PC-9 (cell line): ENCODE measurements around the gene GPR50. TPM values are rescaled to one million over a fixed set of nuclear protein-coding genes. Genes with fewer than 3 reads are reported as not detected.

Experiments used
- BruUV-seq: library from RNA; stranded (reverse); fragments of 400-500 nt; replicated peaks from 2 replicates; lab custom pipeline; 2021; lab: Mats Ljungman, UMichigan
- CTCF ChIA-PET: fragments of 300-600 bp; sonication (Branson Sonifier 250); formaldehyde crosslinking; loops from one replicate; lab custom pipeline; 2022; ENCODE audit warnings: antibody characterized with exemption; lab: Charles Lee
- POLR2A ChIA-PET: fragments of 300-600 bp; sonication (Branson Sonifier 250); formaldehyde crosslinking; loops from one replicate; lab custom pipeline; 2022; ENCODE audit warnings: antibody characterized with exemption; ENCODE audit not compliant: unreplicated experiment; lab: Charles Lee
- DNase-seq, 2 experiments: peaks; one replicate each; pipeline versions ENCODE4 v3.0.0 to v3.0.0-alpha.2; 2015 to 2022; ENCODE audit warnings: mixed read lengths in 1 of 2
- H2AFZ ChIP-seq: fragments of 200-600 bp; sonication (generic); 2 replicates; pipeline ENCODE4 v1.8.1; 2017; ENCODE audit warnings: antibody characterized with exemption
- H3F3A ChIP-seq: fragments of 200-600 bp; sonication (generic); 2 replicates; pipeline ENCODE4 v1.8.1; 2017; ENCODE audit warnings: antibody characterized with exemption, mild to moderate bottlenecking, low read depth; ENCODE audit not compliant: insufficient read depth
- H3K27ac ChIP-seq: fragments of 200-600 bp; sonication (generic); 2 replicates; pipeline ENCODE4 v1.6.1; 2016; ENCODE audit warnings: mixed run types
- H3K27me3 ChIP-seq: fragments of 200-600 bp; sonication (generic); 2 replicates; pipeline ENCODE4 v1.6.1; 2016; ENCODE audit warnings: low read depth, mixed run types; ENCODE audit not compliant: insufficient read depth
- H3K36me3 ChIP-seq: fragments of 200-600 bp; sonication (generic); 2 replicates; pipeline ENCODE4 v1.6.1; 2016; ENCODE audit warnings: low read depth, mixed run types
- H3K4me1 ChIP-seq: fragments of 200-600 bp; sonication (generic); replicated peaks from 2 replicates; pipeline ENCODE4 v1.6.1; 2016; ENCODE audit warnings: mixed run types; ENCODE audit not compliant: insufficient read depth
- H3K4me2 ChIP-seq: fragments of 200-600 bp; sonication (generic); 2 replicates; pipeline ENCODE4 v1.6.1; 2017; ENCODE audit warnings: mixed run types
- H3K4me3 ChIP-seq: fragments of 200-600 bp; sonication (generic); 2 replicates; pipeline ENCODE4 v1.6.1; 2016; ENCODE audit warnings: mixed run types
- H3K79me2 ChIP-seq: fragments of 200-600 bp; sonication (generic); 2 replicates; pipeline ENCODE4 v1.6.1; 2017; ENCODE audit warnings: low read depth, mixed run types
- H3K9me2 ChIP-seq: fragments of 200-600 bp; sonication (generic); 2 replicates; pipeline ENCODE4 v1.8.1; 2017; ENCODE audit warnings: mild to moderate bottlenecking; ENCODE audit not compliant: insufficient read depth
- H3K9me3 ChIP-seq: fragments of 200-600 bp; sonication (generic); 2 replicates; pipeline ENCODE4 v1.8.1; 2016; ENCODE audit warnings: low read depth; ENCODE audit not compliant: insufficient read depth
- H4K20me1 ChIP-seq: fragments of 200-600 bp; sonication (generic); 2 replicates; pipeline ENCODE4 v1.8.1; 2017; ENCODE audit not compliant: insufficient read depth
- EZH2 ChIP-seq: fragments of 200-600 bp; sonication (generic); IDR thresholded peaks from 2 replicates; pipeline ENCODE4 v1.8.0; 2017; ENCODE audit warnings: antibody characterized with exemption, low read depth
- intact Hi-C: fragments of 100-400 bp; cut with micrococcal nuclease; formaldehyde crosslinking; loops from one replicate; pipeline ENCODE4 v1.10.0; 2022; ENCODE audit not compliant: unreplicated experiment
- total RNA-seq: library from RNA; stranded (reverse); gene quantifications from 2 replicates; pipeline ENCODE4 v1.2.3, GENCODE V29; 2021
- TF ChIP-seq, protein P1 (sequence below): fragments of 200-600 bp; sonication (generic); conservative IDR thresholded peaks from 2 replicates; pipeline ENCODE4 v1.6.1; 2017; ENCODE audit warnings: mixed run types, antibody characterized with exemption, mild to moderate bottlenecking, moderate library complexity

GPR50 gene
- total RNA-seq, 1 experiment from 2014 or later = not detected

DNA sequence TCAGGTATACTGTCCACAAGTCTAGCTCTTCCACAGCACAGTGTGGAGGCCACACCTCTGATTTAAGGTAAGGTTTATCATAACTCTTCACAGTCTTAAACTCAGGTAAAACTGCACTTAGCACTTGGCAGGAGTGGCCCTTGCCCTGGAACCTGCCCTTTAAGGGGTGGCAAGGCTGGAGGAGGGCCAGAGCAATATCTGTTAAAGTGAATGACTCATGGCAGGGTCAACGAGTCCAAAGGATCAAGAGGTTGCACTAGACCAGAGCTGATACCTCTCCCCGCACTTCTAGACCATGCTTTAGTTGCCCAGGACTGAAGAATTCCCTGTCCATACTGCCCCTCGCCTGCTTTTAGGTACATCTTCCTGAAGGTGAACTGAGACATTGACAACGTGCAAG lies 14.7 kb upstream of the GPR50 start:
- Histone ChIP-seq H3K9me3 (no peaks in the 10 kb centered on the region), H3K9me2 (no peaks in the 10 kb centered on the region), H3K36me3 (no peaks in the 10 kb centered on the region), H3F3A (no peaks in the 10 kb centered on the region), H3K4me3 (no peak overlapping the region), H3K4me2 (no peak overlapping the region), H3K79me2 (no peaks in the 10 kb centered on the region), H3K4me1 (no peaks in the 10 kb centered on the region), H3K27ac (no peak overlapping the region), H3K27me3 (peaks cover 13% of the 10 kb centered on the region), H4K20me1 (no peaks in the 10 kb centered on the region), H2AFZ (no peak overlapping the region)
- POLR2A ChIA-PET = no interaction called here
- no TSS peak for BruUV-seq
- CTCF ChIA-PET = no interaction called here
- DNase-seq = no peak
- intact Hi-C loops = no loop called here
- TF ChIP-seq, protein P1, sequence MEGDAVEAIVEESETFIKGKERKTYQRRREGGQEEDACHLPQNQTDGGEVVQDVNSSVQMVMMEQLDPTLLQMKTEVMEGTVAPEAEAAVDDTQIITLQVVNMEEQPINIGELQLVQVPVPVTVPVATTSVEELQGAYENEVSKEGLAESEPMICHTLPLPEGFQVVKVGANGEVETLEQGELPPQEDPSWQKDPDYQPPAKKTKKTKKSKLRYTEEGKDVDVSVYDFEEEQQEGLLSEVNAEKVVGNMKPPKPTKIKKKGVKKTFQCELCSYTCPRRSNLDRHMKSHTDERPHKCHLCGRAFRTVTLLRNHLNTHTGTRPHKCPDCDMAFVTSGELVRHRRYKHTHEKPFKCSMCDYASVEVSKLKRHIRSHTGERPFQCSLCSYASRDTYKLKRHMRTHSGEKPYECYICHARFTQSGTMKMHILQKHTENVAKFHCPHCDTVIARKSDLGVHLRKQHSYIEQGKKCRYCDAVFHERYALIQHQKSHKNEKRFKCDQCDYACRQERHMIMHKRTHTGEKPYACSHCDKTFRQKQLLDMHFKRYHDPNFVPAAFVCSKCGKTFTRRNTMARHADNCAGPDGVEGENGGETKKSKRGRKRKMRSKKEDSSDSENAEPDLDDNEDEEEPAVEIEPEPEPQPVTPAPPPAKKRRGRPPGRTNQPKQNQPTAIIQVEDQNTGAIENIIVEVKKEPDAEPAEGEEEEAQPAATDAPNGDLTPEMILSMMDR = no peak
- TF ChIP-seq EZH2 = no peak

DNA sequence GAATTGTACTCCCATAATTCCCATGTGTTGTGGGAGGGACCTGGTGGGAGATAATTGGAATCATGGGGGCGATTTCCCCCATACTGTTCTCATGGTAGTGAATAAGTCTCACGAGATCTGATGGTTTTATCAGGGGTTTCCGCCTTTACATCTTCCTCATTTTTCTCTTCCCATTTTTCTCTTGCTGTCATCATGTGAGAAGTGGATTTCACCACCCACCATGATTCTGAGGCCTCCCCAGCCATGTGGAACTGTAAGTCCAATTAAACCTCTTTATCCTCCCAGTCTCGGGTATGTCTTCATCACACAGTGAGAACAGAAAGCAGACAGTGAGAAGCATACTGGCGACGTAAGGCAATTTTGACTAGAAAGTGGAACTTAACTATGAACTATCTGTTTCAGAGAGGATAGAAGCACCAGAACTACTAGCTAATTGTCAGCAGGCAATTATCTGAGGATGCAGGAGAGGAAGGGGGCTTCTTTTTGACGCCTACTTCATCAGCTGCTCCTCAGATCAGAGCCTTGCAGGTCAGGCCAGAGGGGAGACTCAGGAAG lies 8.5 kb upstream of the GPR50 start:
- Histone ChIP-seq H4K20me1 (no peaks in the 10 kb centered on the region), H3K79me2 (no peaks in the 10 kb centered on the region), H3K36me3 (no peaks in the 10 kb centered on the region), H3K27ac (no peak overlapping the region), H3K4me3 (no peak overlapping the region), H3K9me3 (no peaks in the 10 kb centered on the region), H3K9me2 (no peaks in the 10 kb centered on the region), H2AFZ (no peak overlapping the region), H3K4me2 (no peak overlapping the region), H3K4me1 (no peaks in the 10 kb centered on the region), H3K27me3 (peaks cover 59% of the 10 kb centered on the region), H3F3A (no peaks in the 10 kb centered on the region)
- no TSS peak for BruUV-seq
- ChIA-PET POLR2A (no interaction called here), CTCF (no interaction called here)
- intact Hi-C loops = no loop called here
- TF ChIP-seq EZH2 = no peak
- TF ChIP-seq, protein P1 = no peak
- DNase-seq = no peak

DNA sequence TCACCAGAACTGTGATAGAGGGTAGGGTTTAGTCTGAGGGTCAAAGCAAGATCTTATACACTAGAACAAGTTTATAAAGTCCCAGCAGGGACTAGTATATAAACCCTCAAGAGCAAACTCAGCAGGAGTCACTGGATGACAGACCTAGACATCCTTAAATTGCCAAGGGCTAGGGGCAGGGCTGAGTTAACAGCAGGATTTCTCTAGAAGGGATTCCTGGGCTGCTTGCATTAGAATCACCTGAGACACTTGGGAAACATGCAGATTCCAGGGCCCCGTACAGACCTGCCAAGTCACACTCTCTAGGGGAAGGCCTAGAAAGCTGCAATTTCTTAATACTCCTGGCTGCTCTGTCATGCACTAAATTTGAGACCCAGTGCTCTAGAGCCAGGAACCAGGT lies 6.6 kb upstream of the GPR50 start:
- no peaks in the 10 kb centered on the region for H3F3A ChIP-seq
- H3K4me1 ChIP-seq = no peaks in the 10 kb centered on the region
- H3K9me2 ChIP-seq = no peaks in the 10 kb centered on the region
- TF ChIP-seq EZH2 = no peak
- TF ChIP-seq, protein P1 = no peak
- intact Hi-C loops = no loop called here
- no peaks in the 10 kb centered on the region for H3K9me3 ChIP-seq
- H3K27me3 ChIP-seq = peaks cover 78% of the 10 kb centered on the region
- no peak overlapping the region for H2AFZ ChIP-seq
- ChIA-PET CTCF (no interaction called here), POLR2A (no interaction called here)
- H3K4me2 ChIP-seq = no peak overlapping the region
- BruUV-seq = no TSS peak
- no peaks in the 10 kb centered on the region for H3K36me3 ChIP-seq
- DNase-seq = no peak
- no peak overlapping the region for H3K27ac ChIP-seq
- H3K4me3 ChIP-seq = no peak overlapping the region
- no peaks in the 10 kb centered on the region for H4K20me1 ChIP-seq
- H3K79me2 ChIP-seq = no peaks in the 10 kb centered on the region
